Measurements from ENCODE around the gene OGFOD3. TPM values are rescaled to one million over a fixed set of nuclear protein-coding genes. Genes with fewer than 3 reads are reported as not detected.

Gene OGFOD3
- total and polyA plus RNA-seq, 2 donors (not counting 1 experiment from before 2014, with no cell fraction given) = 22.6 to 30.5 TPM

GRCh38 chr17:82384051-82384729 is 34.2 kb downstream of the OGFOD3 start:
- Mint-ChIP-seq H3K9me3 (ENCODE audit: insufficient read depth) (no peaks in the 10 kb centered on the region), H3K4me3 (no peak overlapping the region), H3K4me1 (peaks cover 3% of the 10 kb centered on the region), H3K27ac (no peak overlapping the region), H3K27me3 (peaks cover 15% of the 10 kb centered on the region)
- no peak overlapping the region for H3K4me2 ChIP-seq (replicated peaks; ENCODE audit: low read depth, low read length, poor library complexity, severe bottlenecking)
- no peaks in the 10 kb centered on the region for H3K36me3 ChIP-seq (replicated peaks in 1 of 2; ENCODE audit: control extremely low read depth in 1 of 2, control insufficient read depth in 1 of 2, extremely low read depth in 1 of 2, insufficient read depth in 2 of 2, low read length in 1 of 2)
- WGBS (ENCODE audit: insufficient coverage) = 74% methylated on average over 20 of the region's 22 CpGs
- H3K4me3 ChIP-seq (ENCODE audit: control extremely low read depth in 1 of 5, extremely low read depth in 1 of 5, insufficient read depth in 1 of 5, low read depth in 2 of 5, low read length in 4 of 5) = no peak overlapping the region
- H3K27ac ChIP-seq (ENCODE audit: low read length in 2 of 2) = no peak overlapping the region
- no peaks in the 10 kb centered on the region for H4K20me1 ChIP-seq (ENCODE audit: control insufficient read depth, insufficient read depth, low read length, poor library complexity, severe bottlenecking)
- no peaks in the 10 kb centered on the region for H3K9me3 ChIP-seq (ENCODE audit: control extremely low read depth in 1 of 3, control insufficient read depth in 2 of 3, insufficient read depth in 1 of 3, low read length in 2 of 3)
- no peak for TF ChIP-seq CTCF (IDR thresholded peaks at IDR 0.05)
- no peaks in the 10 kb centered on the region for H3K4me1 ChIP-seq (ENCODE audit: control insufficient read depth in 2 of 2, insufficient read depth in 2 of 2, low read length in 2 of 2)
- no peaks in the 10 kb centered on the region for H3K79me2 ChIP-seq (ENCODE audit: control insufficient read depth, insufficient read depth, low read length)
- intact Hi-C loops (cut with micrococcal nuclease) = no loop called here
- no peak overlapping the region for H3K9ac ChIP-seq (ENCODE audit: low read length)
- H3K27me3 ChIP-seq (replicated peaks in 1 of 4; ENCODE audit: control extremely low read depth in 1 of 4, control insufficient read depth in 3 of 4, insufficient read depth in 4 of 4, low read length in 3 of 4) = peaks cover 0 to 44% (median 4%) of the 10 kb centered on the region in 4 experiments
- POLR2A ChIA-PET = no interaction called here
- no peak overlapping the region for H2AFZ ChIP-seq (ENCODE audit: insufficient read depth, low read depth, low read length, poor library complexity, severe bottlenecking)
- ATAC-seq (ENCODE audit: low read depth) = no peak
- no peak for DNase-seq
- CTCF ChIA-PET = interaction anchor here (0.7 kb wide), 1 partner anchor 14 kb away, joined by 3 read pairs; no protein-coding TSS in a partner anchor

GRCh38 chr17:82383411-82383810 is 35.0 kb downstream of the OGFOD3 start:
- no peak overlapping the region for H3K4me3 Mint-ChIP-seq
- no peak overlapping the region for H3K27ac ChIP-seq (ENCODE audit: low read length in 2 of 2)
- POLR2A ChIA-PET = no interaction called here
- no peak overlapping the region for H3K4me3 ChIP-seq (ENCODE audit: control extremely low read depth in 1 of 5, extremely low read depth in 1 of 5, insufficient read depth in 1 of 5, low read depth in 2 of 5, low read length in 4 of 5)
- CTCF ChIA-PET = interaction anchor here (0.7 kb wide), 1 partner anchor 13 kb away, joined by 3 read pairs; no protein-coding TSS in a partner anchor
- no peaks in the 10 kb centered on the region for H3K36me3 ChIP-seq (replicated peaks in 1 of 2; ENCODE audit: control extremely low read depth in 1 of 2, control insufficient read depth in 1 of 2, extremely low read depth in 1 of 2, insufficient read depth in 2 of 2, low read length in 1 of 2)
- H4K20me1 ChIP-seq (ENCODE audit: control insufficient read depth, insufficient read depth, low read length, poor library complexity, severe bottlenecking) = no peaks in the 10 kb centered on the region
- ATAC-seq (ENCODE audit: low read depth) = no peak
- no peak overlapping the region for H3K4me2 ChIP-seq (replicated peaks; ENCODE audit: low read depth, low read length, poor library complexity, severe bottlenecking)
- no peaks in the 10 kb centered on the region for H3K9me3 ChIP-seq (ENCODE audit: control extremely low read depth in 1 of 3, control insufficient read depth in 2 of 3, insufficient read depth in 1 of 3, low read length in 2 of 3)
- peaks cover 0 to 50% (median 4%) of the 10 kb centered on the region in 4 experiments for H3K27me3 ChIP-seq (replicated peaks in 1 of 4; ENCODE audit: control extremely low read depth in 1 of 4, control insufficient read depth in 3 of 4, insufficient read depth in 4 of 4, low read length in 3 of 4)
- H3K27ac Mint-ChIP-seq = no peak overlapping the region
- H3K9ac ChIP-seq (ENCODE audit: low read length) = no peak overlapping the region
- 81% methylated on average over 16 of the region's 18 CpGs for WGBS (ENCODE audit: insufficient coverage)
- DNase-seq = no peak
- no peaks in the 10 kb centered on the region for H3K9me3 Mint-ChIP-seq (ENCODE audit: insufficient read depth)
- H3K27me3 Mint-ChIP-seq = peaks cover 18% of the 10 kb centered on the region
- intact Hi-C loops (cut with micrococcal nuclease) = no loop called here
- no peaks in the 10 kb centered on the region for H3K4me1 ChIP-seq (ENCODE audit: control insufficient read depth in 2 of 2, insufficient read depth in 2 of 2, low read length in 2 of 2)
- peaks cover 3% of the 10 kb centered on the region for H3K4me1 Mint-ChIP-seq
- no peak overlapping the region for H2AFZ ChIP-seq (ENCODE audit: insufficient read depth, low read depth, low read length, poor library complexity, severe bottlenecking)
- no peak for TF ChIP-seq CTCF (IDR thresholded peaks at IDR 0.05)
- TF ChIP-seq EZH2 (IDR thresholded peaks at IDR 0.05; ENCODE audit: borderline replicate concordance, insufficient read depth, low read depth, low read length, poor library complexity, severe bottlenecking) = no peak
- no peaks in the 10 kb centered on the region for H3K79me2 ChIP-seq (ENCODE audit: control insufficient read depth, insufficient read depth, low read length)
